ENCODE measurements around the gene FOXP2. TPM values are rescaled to one million over a fixed set of nuclear protein-coding genes. Genes with fewer than 3 reads are reported as not detected.

Gene FOXP2
- total and polyA plus RNA-seq, 2 of the 13 experiments (the other 11 are each of a cell fraction or from before 2014, with no cell fraction given) = 0.90 TPM; not detected in 1

DNA sequence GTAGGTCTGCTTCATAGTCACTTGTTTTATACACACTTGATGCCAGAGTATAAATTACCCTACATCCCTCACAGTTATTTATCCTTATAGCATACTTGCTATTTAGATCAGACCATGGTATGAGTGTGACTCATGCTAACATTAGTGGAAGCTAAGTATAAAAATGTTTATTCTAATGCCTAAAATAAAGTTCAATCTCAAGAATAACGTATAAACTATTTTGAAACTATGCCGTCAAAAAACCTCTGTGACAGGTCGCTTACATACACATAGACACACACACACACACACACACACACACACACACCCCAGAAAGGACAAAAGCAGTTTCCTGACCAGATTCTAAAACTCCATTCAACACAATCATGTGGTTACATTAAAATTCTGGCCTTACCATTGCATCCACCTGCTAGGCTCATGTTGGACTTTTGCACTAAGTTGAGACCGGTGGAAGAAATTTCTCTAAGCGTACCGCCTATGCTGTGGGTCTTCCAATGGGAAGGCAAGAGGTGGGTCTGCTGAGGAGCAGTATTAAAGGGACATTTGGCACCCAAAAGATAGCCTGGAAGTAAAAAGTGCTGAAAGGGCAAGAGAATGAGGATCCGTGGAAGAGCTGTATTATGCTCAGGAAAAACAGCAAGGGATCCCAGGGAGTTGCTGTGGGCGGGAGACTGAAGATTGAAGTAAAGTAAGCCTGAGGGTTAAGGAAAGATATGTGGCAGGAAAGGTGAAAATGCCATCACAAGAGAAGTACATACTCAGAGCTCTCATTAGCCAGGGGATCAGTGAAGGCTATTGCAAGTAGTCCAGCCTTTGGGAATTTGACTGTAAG is 5.0 kb downstream of the FOXP2 start:
- in situ Hi-C loops (cut with HindIII; ENCODE audit: extremely low pct_ligation_motif_present, low pct_unique_long_range_greater_than_20kb) (loop anchor here (25.0 kb wide), 1 partner anchor 332 kb away; no protein-coding TSS in a partner anchor), intact Hi-C loops (cut with micrococcal nuclease; ENCODE audit: unreplicated experiment) (no loop called here)
- BruUV-seq (replicated peaks) = no TSS peak
- FAIRE-seq = no peak
- H3K4me2 ChIP-seq (ENCODE audit: low read depth, low read length) = no peak overlapping the region
- POLR2A ChIA-PET = no interaction called here
- no peaks in the 10 kb centered on the region for H3K79me2 ChIP-seq (ENCODE audit: insufficient read depth, low read length)
- H2AFZ ChIP-seq (ENCODE audit: low read length) = no peak overlapping the region
- no peaks in the 10 kb centered on the region for H3K36me3 ChIP-seq (replicated peaks in 1 of 2; ENCODE audit: control insufficient read depth in 1 of 2, insufficient read depth in 2 of 2, low read length in 2 of 2)
- H3K4me3 ChIP-seq (replicated peaks in 1 of 3; ENCODE audit: insufficient read depth in 1 of 3, low read depth in 2 of 3, low read length in 3 of 3) = no peak overlapping the region
- no peaks in the 10 kb centered on the region for H3K9me3 ChIP-seq (ENCODE audit: low read length)
- H3K4me1 ChIP-seq (ENCODE audit: insufficient read depth, low read length) = peaks cover 27% of the 10 kb centered on the region
- no peaks in the 10 kb centered on the region for H3K27me3 ChIP-seq (ENCODE audit: control insufficient read depth in 1 of 2, insufficient read depth in 2 of 2, low read length in 2 of 2)
- H4K20me1 ChIP-seq (ENCODE audit: insufficient read depth, low read length) = no peaks in the 10 kb centered on the region
- CTCF ChIA-PET (ENCODE audit: low intra/inter-chr PET ratio, low total read pairs) = no interaction called here
- TF ChIP-seq ZNF335 (CRISPR knock-in tag; IDR thresholded peaks at IDR 0.05) = no peak
- TF ChIP-seq NR1H2 (CRISPR knock-in tag; IDR thresholded peaks at IDR 0.05; ENCODE audit: borderline replicate concordance, low read depth) = no peak
- TF ChIP-seq, protein P1, sequence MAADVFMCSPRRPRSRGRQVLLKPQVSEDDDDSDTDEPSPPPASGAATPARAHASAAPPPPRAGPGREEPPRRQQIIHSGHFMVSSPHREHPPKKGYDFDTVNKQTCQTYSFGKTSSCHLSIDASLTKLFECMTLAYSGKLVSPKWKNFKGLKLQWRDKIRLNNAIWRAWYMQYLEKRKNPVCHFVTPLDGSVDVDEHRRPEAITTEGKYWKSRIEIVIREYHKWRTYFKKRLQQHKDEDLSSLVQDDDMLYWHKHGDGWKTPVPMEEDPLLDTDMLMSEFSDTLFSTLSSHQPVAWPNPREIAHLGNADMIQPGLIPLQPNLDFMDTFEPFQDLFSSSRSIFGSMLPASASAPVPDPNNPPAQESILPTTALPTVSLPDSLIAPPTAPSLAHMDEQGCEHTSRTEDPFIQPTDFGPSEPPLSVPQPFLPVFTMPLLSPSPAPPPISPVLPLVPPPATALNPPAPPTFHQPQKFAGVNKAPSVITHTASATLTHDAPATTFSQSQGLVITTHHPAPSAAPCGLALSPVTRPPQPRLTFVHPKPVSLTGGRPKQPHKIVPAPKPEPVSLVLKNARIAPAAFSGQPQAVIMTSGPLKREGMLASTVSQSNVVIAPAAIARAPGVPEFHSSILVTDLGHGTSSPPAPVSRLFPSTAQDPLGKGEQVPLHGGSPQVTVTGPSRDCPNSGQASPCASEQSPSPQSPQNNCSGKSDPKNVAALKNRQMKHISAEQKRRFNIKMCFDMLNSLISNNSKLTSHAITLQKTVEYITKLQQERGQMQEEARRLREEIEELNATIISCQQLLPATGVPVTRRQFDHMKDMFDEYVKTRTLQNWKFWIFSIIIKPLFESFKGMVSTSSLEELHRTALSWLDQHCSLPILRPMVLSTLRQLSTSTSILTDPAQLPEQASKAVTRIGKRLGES (CRISPR knock-in tag; IDR thresholded peaks at IDR 0.05; ENCODE audit: borderline replicate concordance) = no peak
- no peak for TF ChIP-seq KAT7 (CRISPR knock-in tag; IDR thresholded peaks at IDR 0.05; ENCODE audit: borderline replicate concordance)
- TF ChIP-seq SMARCE1 (IDR thresholded peaks at IDR 0.05; ENCODE audit: borderline replicate concordance) = no peak
- TF ChIP-seq RAD51 (IDR thresholded peaks at IDR 0.05; ENCODE audit: borderline replicate concordance) = no peak
- no peak for TF ChIP-seq RAD21 (CRISPR knock-in tag; IDR thresholded peaks at IDR 0.05)
- no peak for TF ChIP-seq ZNF33A (CRISPR knock-in tag; IDR thresholded peaks at IDR 0.05; ENCODE audit: borderline replicate concordance)
- TF ChIP-seq, protein P2, sequence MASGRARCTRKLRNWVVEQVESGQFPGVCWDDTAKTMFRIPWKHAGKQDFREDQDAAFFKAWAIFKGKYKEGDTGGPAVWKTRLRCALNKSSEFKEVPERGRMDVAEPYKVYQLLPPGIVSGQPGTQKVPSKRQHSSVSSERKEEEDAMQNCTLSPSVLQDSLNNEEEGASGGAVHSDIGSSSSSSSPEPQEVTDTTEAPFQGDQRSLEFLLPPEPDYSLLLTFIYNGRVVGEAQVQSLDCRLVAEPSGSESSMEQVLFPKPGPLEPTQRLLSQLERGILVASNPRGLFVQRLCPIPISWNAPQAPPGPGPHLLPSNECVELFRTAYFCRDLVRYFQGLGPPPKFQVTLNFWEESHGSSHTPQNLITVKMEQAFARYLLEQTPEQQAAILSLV (CRISPR knock-in tag; IDR thresholded peaks at IDR 0.05; ENCODE audit: borderline replicate concordance) = no peak
- TF ChIP-seq, protein P3, sequence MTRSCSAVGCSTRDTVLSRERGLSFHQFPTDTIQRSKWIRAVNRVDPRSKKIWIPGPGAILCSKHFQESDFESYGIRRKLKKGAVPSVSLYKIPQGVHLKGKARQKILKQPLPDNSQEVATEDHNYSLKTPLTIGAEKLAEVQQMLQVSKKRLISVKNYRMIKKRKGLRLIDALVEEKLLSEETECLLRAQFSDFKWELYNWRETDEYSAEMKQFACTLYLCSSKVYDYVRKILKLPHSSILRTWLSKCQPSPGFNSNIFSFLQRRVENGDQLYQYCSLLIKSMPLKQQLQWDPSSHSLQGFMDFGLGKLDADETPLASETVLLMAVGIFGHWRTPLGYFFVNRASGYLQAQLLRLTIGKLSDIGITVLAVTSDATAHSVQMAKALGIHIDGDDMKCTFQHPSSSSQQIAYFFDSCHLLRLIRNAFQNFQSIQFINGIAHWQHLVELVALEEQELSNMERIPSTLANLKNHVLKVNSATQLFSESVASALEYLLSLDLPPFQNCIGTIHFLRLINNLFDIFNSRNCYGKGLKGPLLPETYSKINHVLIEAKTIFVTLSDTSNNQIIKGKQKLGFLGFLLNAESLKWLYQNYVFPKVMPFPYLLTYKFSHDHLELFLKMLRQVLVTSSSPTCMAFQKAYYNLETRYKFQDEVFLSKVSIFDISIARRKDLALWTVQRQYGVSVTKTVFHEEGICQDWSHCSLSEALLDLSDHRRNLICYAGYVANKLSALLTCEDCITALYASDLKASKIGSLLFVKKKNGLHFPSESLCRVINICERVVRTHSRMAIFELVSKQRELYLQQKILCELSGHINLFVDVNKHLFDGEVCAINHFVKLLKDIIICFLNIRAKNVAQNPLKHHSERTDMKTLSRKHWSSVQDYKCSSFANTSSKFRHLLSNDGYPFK (CRISPR knock-in tag; IDR thresholded peaks at IDR 0.05; ENCODE audit: borderline replicate concordance) = no peak
- no peak for TF ChIP-seq CBX2 (IDR thresholded peaks at IDR 0.05; ENCODE audit: low read depth, low read length)
- TF ChIP-seq CBX2 (CRISPR knock-in tag; IDR thresholded peaks at IDR 0.05; ENCODE audit: low read depth) = no peak
- no peak for TF ChIP-seq ZFX (CRISPR knock-in tag; IDR thresholded peaks at IDR 0.05; ENCODE audit: low read depth)
- WGBS (ENCODE audit: low lambda C conversion rate) = 48% methylated on average over 8 of the region's 8 CpGs
- H3K27ac ChIP-seq (ENCODE audit: extremely low read length, insufficient read depth, low read length) = no peak overlapping the region
- H3K9ac ChIP-seq (ENCODE audit: insufficient read depth, low read depth, low read length) = no peak overlapping the region
- no peak for DNase-seq (ENCODE audit: low spot score)
- ATAC-seq = no peak
